Fibroblast of skin of scalp (primary cell): ENCODE measurements around the gene TNXB.
"Not testable (repeated sequence)": the region's sequence is repeated elsewhere in the genome, so short reads cannot be mapped to it uniquely, and the experiment has no call there.

Experiments used
- DNase-seq: peaks from one replicate; pipeline ENCODE4 v3.0.0-alpha.2; 2013

TNXB gene

DNA sequence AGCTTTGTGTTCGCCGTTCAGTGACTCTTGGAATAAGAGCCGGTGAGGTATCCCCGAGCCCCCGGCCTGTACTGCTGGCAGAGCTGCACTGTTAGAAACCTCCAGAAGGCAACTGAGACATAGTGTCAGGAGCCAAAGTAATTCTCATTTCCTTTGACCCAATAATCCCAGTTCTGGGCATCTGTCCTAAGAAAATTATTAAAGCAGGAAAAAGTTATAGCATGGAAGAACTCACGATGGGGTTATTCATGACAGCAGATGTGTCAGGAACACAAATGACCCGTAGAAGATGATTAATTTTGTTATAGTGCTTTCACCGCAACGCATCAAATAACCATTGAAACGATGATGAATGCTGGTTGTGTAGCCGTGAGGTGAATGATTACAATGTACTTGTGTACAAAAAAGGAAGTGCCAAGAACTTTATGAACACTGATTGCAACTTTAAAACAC, 50.6 kb downstream of the TNXB start:
- DNase-seq, result no peak

DNA sequence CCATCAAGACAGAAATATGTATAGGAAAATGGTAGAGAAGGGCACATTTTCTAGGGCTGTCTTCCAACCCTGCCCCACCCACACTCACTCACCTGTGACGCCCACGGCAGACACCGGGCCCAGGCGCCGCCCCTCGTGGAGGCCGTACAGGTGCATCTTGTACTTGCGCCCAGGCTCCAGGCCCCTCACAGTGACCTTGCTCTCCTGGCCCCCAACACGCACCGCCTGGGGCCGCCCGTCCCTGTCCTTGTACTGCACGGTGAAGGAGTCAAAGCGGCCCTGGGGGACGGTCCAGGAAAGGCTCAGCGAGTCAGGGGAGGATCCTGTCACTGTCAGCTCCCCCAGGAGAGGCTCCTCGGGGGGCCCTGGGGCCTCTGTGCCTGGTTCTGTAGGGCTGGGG, 51.2 kb downstream of the TNXB start:
- no peak for DNase-seq

DNA sequence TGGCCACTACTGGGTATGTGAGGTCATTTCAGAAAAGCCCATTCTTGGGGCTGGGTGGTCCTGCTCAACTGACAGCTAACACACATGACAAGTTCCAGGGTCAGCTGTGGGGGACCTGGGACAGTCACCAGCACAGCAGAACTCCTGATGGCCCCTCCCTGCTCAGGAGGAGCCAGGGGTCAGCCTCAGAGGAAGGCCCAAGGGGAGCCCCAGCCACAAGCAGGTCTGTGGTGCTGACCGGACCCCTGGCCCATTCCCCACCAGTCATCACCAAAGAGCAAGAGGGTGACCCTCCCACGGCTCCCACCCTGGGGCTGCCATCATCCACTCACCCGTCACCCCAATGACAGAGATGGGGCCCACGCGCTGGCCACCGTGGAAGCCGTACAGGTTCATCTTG, 52.9 kb downstream of the TNXB start:
- DNase-seq, result no peak

DNA sequence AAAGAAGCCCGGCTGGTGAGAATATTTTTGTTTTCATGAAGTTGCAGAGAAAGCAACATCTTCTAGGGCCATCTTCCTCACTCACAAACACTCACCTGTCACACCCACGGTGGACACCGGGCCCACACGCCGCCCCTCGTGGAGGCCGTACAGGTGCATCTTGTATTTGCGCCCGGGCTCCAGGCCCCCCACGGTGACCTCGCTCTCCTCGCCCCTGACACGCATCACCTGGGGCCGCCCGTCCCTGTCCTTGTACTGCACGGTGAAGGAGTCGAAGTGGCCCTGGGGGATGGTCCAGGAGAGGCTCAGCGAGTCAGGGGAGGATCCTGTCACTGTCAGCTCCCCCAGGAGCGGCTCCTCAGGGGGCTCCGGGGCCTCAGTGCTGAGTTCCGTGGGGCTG, 53.4 kb downstream of the TNXB start:
- DNase-seq, result not testable (repeated sequence)

DNA sequence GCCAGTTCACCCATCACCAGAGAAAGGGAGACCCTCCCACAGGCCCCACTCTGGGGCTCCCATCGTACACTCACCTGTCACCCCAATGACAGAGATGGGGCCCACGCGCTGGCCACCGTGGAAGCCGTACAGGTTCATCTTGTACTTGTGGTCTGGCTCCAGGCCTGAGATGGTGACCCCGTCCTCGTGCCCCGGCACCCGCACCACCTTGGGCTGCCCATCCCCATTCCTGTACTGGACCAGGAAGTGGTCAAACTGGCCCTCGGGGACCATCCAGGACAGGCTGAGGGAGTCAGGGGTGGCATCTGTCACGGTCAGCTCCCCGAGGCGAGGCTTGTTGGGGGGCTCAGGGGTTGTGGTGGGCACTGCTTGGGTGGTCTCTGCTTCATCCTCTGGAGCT, 55.8 kb downstream of the TNXB start:
- DNase-seq, result not testable (repeated sequence)

DNA sequence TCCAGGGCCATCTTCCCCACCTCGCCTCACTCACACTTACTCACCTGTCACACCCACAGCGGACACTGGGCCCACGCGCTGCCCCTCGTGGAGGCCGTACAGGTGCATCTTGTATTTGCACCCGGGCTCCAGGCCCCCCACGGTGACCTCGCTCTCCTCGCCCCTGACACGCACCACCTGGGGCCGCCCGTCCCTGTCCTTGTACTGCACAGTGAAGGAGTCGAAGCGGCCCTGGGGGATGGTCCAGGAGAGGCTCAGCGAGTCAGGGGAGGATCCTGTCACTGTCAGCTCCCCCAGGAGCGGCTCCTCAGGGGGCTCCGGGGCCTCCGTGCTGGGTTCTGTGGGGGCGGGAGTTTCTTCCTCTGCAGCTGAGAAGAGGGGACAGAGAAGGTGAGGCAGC, 56.5 kb downstream of the TNXB start:
- not testable (repeated sequence) for DNase-seq

DNA sequence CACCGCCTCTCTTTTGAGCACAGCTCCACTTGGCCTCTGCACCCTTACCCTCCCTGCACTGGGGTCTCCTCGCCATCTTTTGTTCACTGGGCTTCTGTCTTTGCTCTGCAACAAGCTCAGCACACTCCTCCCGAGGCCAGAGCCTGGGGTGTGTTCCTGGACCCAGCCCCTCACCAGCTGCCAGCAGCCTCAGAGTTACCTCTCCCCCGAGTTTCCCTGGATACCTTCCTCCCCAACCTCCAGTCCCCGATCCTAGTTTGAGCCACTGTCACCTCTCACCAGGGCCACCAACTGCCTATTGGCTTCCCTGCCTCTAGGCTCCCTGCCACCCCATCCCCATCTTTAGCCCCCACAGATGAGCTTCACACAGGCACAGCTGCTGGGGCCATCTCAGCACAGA, 58.6 kb downstream of the TNXB start:
- DNase-seq, result no peak

DNA sequence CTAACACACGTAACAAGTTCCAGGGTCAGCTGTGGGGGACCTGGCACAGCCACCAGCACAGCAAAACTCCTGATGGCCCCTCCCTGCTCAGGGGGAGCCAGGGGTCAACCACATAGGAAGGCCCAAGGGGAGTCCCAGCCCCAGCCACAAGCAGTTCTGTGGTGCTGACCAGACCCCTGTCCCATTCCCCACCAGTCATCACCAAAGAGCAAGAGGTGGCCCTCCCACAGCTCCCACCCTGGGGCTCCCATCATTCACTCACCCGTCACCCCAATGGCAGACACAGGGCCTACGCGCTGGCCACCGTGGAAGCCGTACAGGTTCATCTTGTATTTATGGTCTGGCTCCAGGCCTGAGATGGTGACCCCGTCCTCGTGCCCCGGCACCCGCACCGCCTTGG, 59.4 kb downstream of the TNXB start:
- not testable (repeated sequence) for DNase-seq

DNA sequence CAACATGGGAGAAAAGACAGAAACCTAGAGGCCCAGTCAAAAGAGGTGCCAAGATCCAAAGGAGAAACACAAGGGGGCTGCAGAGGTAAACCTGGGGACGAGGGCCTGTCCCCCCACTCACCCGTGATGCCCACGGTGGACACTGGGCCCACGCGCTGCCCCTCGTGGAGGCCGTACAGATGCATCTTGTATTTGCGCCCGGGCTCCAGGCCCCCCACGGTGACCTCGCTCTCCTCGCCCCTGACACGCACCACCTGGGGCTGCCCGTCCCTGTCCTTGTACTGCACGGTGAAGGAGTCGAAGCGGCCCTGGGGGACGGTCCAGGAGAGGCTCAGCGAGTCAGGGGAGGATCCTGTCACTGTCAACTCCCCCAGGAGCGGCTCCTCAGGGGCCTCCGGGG, 60.0 kb downstream of the TNXB start:
- DNase-seq, result not testable (repeated sequence)

DNA sequence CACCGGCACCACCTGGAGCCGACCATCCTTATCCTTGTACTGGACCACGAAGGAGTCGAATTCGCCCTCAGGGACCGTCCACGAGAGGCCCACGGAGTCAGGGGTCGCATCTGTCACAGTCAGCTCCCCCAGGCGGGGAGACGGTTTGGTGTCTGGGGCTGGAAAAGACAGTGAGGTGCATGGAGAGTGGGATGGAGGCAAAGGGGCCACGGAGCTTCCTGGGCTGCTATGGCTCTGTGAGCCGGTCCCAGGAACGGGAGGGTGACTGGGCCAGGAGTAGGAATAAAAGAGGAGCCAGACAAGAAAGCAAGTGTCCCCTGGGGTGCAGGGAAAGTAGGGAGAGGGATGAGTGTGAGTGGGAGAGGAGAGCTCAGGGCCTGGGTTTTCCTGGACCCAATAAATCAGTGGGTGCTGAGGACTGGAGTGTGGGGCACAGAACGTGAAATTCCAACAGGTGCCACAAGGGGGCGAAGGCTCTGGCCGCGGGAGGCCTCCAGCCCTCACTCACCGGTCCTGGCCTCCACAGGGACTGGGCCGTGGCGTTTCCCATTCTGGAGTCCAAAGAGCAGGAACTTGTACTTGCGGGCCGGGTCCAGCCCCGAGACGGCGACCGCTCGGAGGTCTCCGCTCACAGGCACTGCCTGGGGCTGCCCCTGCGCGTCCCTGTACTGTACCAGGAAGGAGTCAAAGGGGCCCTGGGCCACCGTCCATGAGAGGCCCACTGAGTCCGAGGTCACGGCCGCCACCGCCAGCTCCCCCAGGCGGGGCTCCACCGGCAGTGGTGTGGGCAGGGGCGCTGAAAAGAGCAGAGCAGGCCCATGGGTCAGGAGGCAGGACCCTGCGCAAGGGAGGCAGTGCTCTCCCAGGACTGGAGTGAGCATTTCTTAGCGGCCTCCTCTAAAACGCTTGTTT, 61.0 kb downstream of the TNXB start:
- DNase-seq, result peak; percentile 57

DNA sequence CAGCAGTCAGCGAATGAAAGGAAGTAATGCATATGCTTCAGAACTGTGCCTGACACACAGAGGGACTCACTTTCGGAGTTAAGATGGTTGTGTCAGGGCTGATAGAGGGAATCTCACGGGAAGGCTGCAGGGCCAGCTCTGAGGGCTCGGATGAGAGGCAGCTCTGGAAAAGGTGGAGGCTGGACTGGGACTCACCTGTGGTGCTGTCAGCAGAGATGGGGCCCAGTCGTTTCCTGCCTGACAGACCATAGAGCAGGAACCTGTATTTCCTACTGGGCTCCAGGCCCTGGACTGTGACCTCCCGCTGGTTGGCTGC, 61.6 kb downstream of the TNXB start:
- no peak for DNase-seq

DNA sequence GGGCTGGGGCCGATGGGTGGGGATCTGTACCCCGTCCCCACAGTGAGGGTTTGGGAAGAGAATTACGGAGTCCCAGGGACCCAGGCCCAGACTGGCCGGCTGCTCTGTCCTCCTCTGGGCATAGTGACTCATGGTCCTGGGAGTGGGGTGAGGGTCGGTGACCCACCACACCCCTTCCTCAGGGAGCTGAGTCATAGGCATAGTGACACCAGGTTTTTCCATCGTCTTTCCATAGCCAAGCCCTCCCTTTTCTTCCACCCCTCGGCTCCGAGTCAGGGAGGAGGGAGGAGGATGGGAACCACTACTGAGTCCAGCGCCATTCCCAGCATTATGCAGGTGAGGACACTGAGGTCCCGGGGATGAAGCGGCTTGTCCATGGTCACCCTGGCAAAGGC, 62.1 kb downstream of the TNXB start:
- DNase-seq, result peak; percentile 47

DNA sequence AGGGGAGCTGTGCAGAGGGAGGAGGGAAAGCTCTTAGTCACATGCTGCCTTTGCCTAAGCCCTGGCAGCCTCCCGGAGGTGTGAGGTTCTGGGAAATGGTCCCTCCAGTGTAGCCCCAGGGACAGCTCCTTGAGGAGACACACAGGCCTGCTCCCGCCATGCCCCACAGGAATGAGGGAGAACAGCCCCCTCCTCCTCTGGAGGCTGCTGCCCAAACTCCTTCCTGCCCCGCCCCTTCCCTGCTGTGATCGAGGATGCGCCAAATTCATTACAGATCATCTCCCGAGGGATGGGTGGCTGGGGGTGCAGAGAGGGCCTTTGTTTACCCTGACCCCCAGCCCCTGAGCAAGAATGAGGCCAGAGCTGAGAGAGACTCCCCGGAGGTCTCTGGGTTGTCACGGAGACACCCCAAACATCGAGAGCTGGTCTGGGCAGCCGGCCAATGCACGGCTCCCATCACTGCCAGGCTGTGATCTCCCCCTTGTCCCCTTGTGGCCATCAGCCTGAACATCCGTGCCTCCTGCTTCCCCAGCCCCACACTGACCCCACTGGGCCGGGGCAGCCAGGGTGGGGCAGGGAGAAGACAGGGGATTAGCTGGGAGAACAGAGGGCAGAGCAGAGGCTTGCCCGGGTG, 62.6 kb downstream of the TNXB start:
- peak; percentile 73 for DNase-seq

DNA sequence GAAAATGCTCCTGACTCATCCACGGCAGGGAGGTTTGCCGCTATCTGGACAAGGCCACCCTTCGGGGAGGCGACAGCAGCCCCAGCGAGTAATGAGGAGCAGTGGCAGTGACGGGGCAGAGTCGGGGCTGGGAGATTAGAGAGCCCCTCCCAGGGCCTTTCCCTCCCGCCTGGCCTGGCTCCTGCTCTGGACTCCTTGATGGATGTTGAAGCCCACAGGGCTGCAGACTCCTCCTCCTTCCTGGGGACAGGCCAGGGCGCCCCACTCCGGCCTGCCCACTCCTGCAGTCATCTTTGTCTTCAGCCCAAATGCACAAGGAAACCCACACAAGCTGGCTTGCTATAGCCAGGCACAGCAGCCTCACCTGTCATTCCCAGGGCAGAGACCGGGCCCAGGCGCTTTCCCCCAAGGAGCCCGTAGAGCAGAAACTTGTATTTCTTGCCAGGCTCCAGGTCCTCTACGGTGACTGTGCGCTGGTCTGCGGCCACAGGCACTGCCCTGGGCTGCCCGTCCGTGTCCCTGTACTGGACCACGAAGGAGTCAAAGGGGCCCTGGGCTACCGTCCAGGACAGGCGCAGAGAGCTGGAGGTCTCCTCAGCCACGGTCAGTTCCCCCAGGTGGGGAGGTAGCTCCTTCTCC, 63.2 kb downstream of the TNXB start:
- DNase-seq, result no peak

DNA sequence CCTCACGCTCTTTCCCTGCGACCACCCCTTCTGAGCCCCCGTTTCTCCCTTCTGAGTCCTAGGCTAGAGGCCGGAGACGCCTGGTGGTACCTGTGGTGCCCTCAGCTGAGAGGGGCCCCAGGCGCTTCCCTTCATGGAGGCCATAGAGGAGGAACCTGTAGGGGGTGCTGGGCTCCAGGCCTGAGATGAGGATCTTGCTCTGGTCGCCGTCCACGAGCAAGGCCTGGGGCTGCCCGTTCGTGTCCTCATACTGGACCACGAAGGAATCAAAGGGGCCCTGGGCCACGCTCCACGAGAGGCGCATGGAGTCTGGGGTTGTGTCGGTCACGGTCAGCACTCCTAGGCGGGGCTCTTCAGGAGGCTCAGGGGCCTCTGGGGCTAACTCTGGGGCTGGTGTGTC, 64.2 kb downstream of the TNXB start:
- DNase-seq, result not testable (repeated sequence)

DNA sequence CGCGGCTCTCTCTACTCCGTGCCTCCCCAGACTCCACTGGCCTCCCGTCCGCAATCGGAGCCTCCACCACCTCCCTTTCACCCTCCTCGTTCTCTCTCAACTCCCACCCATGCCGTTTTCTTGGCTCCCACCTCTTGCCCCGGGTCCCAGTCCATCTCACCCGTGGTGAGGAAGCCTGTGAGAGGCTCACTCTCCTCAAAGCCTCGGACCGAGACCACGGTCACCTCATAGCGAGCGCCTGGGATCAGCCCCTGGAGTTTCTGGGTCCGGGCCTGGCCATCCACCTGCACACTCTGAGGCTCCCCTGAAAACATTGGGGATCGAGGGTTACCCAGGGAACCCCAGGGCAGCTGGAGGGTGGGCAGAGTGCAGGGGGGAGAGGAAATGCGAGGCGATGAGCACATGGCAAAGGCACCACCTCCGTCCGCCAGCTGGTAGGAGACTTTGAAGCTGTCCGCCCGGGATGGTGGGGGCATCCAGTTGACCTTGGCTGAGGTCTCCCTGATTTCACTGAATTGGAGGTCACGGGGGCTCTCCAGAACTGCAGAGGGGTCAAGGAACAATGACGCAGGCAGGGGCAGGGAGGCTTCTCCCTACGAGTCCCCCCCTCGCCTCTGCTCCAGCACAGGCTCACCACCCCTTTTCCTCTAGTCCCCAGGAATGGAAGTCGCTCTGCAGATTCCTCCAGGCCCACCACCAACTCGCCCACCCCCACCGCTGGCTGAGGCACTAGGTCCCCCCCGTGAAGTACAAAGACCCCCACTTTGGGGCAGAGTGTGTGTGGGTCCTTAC, 65.4 kb downstream of the TNXB start:
- not testable (repeated sequence) for DNase-seq

DNA sequence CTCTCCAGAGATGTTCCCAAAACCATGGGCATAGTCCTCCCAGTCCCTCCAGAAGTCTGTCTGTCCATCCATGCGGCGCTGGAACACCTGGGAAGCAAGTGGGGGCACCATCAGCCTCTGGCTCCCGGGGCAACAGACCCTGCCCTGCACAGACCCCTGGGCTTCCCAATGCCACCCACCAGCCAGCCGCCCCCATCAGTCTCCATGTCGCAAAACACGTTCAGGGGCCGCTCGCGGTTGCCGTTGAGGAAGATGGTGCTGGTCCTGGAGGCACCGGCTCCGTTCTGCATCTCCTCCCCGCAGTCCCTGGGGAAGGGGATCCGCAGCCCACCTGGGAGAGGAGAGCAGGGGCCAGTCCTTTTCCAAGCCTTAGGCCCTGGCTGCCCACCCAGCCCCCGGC, 66.9 kb downstream of the TNXB start:
- DNase-seq, result not testable (repeated sequence)

DNA sequence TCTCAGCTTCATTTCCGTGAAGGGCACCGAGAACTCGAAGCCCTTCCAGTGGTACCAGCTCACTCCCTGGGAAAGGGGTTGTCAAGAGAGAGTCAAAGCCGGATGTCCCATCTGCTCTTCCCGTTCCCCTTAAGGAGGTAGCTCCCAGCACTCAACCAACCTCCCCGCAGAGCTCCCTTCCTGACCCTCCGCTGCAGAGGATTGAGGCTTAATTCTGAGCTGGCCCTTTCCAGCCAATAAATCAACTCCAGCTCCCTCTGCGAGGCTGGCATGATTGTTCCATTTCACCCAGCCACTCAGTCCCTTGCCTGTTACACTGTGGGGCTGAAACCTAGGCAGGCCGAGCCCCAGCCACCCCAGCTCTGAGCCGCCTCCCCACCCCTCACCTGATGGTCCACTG, 67.8 kb downstream of the TNXB start:
- DNase-seq, result not testable (repeated sequence)

DNA sequence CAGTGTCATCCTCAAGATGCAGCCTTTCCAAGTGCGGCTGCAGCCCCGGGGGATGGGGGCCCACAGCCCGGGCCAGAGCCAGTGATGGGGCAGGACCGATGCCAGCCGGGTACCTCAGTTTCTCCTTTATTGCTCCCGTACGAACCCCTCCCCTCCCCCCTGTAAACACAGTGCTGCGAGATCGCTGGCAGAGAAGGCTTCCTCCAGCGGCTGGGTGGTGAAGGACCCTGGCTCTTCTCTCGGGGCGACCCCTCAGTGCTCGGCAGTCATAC, 68.2 kb downstream of the TNXB start:
- DNase-seq, result not testable (repeated sequence)

DNA sequence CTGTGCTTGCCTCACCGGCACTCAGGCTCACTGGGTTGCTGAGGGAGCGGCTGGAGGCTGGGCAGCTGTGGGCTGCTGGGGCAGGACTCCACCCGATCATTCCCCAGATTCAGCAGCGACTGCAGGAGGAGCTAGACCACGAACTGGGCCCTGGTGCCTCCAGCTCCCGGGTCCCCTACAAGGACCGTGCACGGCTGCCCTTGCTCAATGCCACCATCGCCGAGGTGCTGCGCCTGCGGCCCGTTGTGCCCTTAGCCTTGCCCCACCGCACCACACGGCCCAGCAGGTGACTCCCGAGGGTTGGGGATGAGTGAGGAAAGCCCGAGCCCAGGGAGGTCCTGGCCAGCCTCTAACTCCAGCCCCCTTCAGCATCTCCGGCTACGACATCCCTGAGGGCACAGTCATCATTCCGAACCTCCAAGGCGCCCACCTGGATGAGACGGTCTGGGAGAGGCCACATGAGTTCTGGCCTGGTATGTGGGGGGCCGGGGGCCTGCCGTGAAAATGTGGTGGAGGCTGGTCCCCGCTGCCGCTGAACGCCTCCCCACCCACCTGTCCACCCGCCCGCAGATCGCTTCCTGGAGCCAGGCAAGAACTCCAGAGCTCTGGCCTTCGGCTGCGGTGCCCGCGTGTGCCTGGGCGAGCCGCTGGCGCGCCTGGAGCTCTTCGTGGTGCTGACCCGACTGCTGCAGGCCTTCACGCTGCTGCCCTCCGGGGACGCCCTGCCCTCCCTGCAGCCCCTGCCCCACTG, 68.7 kb downstream of the TNXB start:
- DNase-seq, result not testable (repeated sequence)

DNA sequence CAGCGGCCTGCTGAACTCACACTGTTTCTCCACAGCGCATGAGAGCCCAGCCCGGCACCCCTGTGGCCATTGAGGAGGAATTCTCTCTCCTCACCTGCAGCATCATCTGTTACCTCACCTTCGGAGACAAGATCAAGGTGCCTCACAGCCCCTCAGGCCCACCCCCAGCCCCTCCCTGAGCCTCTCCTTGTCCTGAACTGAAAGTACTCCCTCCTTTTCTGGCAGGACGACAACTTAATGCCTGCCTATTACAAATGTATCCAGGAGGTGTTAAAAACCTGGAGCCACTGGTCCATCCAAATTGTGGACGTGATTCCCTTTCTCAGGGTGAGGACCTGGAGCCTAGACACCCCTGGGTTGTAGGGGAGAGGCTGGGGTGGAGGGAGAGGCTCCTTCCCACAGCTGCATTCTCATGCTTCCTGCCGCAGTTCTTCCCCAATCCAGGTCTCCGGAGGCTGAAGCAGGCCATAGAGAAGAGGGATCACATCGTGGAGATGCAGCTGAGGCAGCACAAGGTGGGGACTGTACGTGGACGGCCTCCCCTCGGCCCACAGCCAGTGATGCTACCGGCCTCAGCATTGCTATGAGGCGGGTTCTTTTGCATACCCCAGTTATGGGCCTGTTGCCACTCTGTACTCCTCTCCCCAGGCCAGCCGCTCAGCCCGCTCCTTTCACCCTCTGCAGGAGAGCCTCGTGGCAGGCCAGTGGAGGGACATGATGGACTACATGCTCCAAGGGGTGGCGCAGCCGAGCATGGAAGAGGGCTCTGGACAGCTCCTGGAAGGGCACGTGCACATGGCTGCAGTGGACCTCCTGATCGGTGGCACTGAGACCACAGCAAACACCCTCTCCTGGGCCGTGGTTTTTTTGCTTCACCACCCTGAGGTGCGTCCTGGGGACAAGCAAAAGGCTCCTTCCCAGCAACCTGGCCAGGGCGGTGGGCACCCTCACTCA, 69.5 kb downstream of the TNXB start:
- DNase-seq, result not testable (repeated sequence)
